Loucy (cell line): ENCODE data around the gene SAXO1.

Experiments
- H2AFZ ChIP-seq: fragments of 200-600 bp; sonication (generic); 2 replicates; pipeline ENCODE4 v1.6.0; 2016; ENCODE audit warnings: antibody characterized with exemption, mild to moderate bottlenecking, low read length, moderate library complexity
- H3F3A ChIP-seq: fragments of 200-600 bp; 2 replicates; pipeline ENCODE4 v1.6.0; 2016; ENCODE audit warnings: antibody characterized with exemption, low read depth, mild to moderate bottlenecking
- H3K27me3 ChIP-seq: fragments of 200-600 bp; sonication (generic); 2 replicates; pipeline ENCODE4 v1.6.1; 2014; ENCODE audit warnings: low read length, mild to moderate bottlenecking; ENCODE audit not compliant: insufficient read depth, poor library complexity, severe bottlenecking
- H3K36me3 ChIP-seq: fragments of 200-600 bp; sonication (generic); 2 replicates; pipeline ENCODE4 v1.6.1; 2016; ENCODE audit warnings: low read length; ENCODE audit not compliant: insufficient read depth
- H3K4me1 ChIP-seq: fragments of 200-600 bp; sonication (generic); 2 replicates; pipeline ENCODE4 v1.5.1; 2014; ENCODE audit warnings: low read length, mild to moderate bottlenecking; ENCODE audit not compliant: insufficient read depth, poor library complexity, severe bottlenecking
- H3K4me2 ChIP-seq: fragments of 200-600 bp; sonication (generic); 2 replicates; pipeline ENCODE4 v1.6.0; 2014; ENCODE audit warnings: antibody characterized with exemption, low read length, low read depth, mild to moderate bottlenecking; ENCODE audit not compliant: poor library complexity, severe bottlenecking
- H3K4me3 ChIP-seq: fragments of 200-600 bp; sonication (generic); 2 replicates; pipeline ENCODE4 v1.5.1; 2014; ENCODE audit warnings: low read length, mild to moderate bottlenecking, mixed read lengths; ENCODE audit not compliant: poor library complexity, severe bottlenecking
- H3K79me2 ChIP-seq: fragments of 200-600 bp; sonication (generic); 2 replicates; pipeline ENCODE4 v1.6.1; 2014; ENCODE audit warnings: low read length; ENCODE audit not compliant: insufficient read depth
- H3K9ac ChIP-seq: fragments of 200-600 bp; sonication (generic); 2 replicates; pipeline ENCODE4 v1.6.0; 2014; ENCODE audit warnings: mild to moderate bottlenecking, low read depth, low read length, moderate library complexity; ENCODE audit not compliant: poor library complexity, severe bottlenecking
- H3K9me2 ChIP-seq: fragments of 200-600 bp; sonication (generic); replicated peaks from 2 replicates; pipeline ENCODE4 v1.6.1; 2016; ENCODE audit warnings: low read depth, low read length, mixed read lengths
- H3K9me3 ChIP-seq: fragments of 200-600 bp; sonication (generic); 2 replicates; pipeline ENCODE4 v1.6.1; 2014; ENCODE audit warnings: mild to moderate bottlenecking, antibody characterized with exemption, low read length, low read depth; ENCODE audit not compliant: insufficient read depth
- H4K20me1 ChIP-seq: fragments of 200-600 bp; sonication (generic); 2 replicates; pipeline ENCODE4 v1.6.0; 2014; ENCODE audit warnings: antibody characterized with exemption, low read length, mild to moderate bottlenecking; ENCODE audit not compliant: insufficient read depth, poor library complexity, severe bottlenecking
- CTCF ChIP-seq: fragments of 200-600 bp; sonication (generic); conservative IDR thresholded peaks from 2 replicates; pipeline ENCODE4 v1.5.1; 2014; ENCODE audit warnings: mild to moderate bottlenecking, antibody characterized with exemption, low read length
- EZH2phosphoT487 ChIP-seq: fragments of 200-600 bp; IDR thresholded peaks from 2 replicates; pipeline ENCODE4 v1.6.1; 2018; ENCODE audit warnings: antibody characterized with exemption, mild to moderate bottlenecking, moderate library complexity, borderline replicate concordance

SAXO1 gene

DNA sequence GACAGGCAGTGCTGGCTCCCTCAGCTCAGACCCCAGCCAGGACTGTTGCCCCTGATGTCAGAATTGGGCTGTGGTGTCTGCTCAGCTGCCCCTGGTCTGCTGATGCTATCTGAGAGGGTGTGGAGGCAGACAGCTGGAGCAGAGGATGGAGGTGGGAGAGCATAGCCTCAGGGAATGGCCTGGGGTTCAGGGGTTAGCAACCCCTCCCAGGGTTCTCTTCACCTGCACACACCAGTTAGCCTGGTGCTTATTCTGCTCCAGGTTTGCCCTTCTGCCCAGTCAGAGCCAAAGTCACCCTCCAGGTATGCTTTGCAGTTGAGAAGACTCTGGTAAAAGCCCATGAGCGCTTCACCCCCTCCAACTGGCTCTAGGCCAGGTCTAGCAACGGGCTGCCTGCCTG, 109.8 kb downstream of the SAXO1 start:
- Histone ChIP-seq H3K9ac (no peak overlapping the region), H3K27me3 (no peaks in the 10 kb centered on the region), H3K9me2 (no peaks in the 10 kb centered on the region), H3K4me1 (peaks cover 4% of the 10 kb centered on the region), H2AFZ (no peak overlapping the region), H3K4me2 (no peak overlapping the region), H3K9me3 (no peaks in the 10 kb centered on the region), H3F3A (no peaks in the 10 kb centered on the region), H4K20me1 (no peaks in the 10 kb centered on the region), H3K36me3 (no peaks in the 10 kb centered on the region), H3K79me2 (no peaks in the 10 kb centered on the region), H3K4me3 (no peak overlapping the region)
- TF ChIP-seq CTCF (no peak), EZH2phosphoT487 (no peak)

- Histone ChIP-seq H4K20me1 (no peaks in the 10 kb centered on the region), H3K4me3 (no peak overlapping the region), H3K27me3 (no peaks in the 10 kb centered on the region), H3K4me1 (peaks cover 4% of the 10 kb centered on the region), H3K9me2 (no peaks in the 10 kb centered on the region), H3F3A (no peaks in the 10 kb centered on the region), H3K4me2 (peak overlapping the region; percentile 18), H3K9ac (no peak overlapping the region), H3K79me2 (no peaks in the 10 kb centered on the region), H2AFZ (peak overlapping the region; percentile 68; the same call in 1 of the 2 replicates), H3K9me3 (no peaks in the 10 kb centered on the region), H3K36me3 (no peaks in the 10 kb centered on the region)
- TF ChIP-seq CTCF (no peak), EZH2phosphoT487 (no peak)
Observed at GRCh38 chr9:18922161-18922885, 110.7 kb downstream of the SAXO1 start.

- no peak overlapping the region for H3K4me3 ChIP-seq
- no peak overlapping the region for H3K4me2 ChIP-seq
- H3K9me2 ChIP-seq = no peaks in the 10 kb centered on the region
- H3K9me3 ChIP-seq = no peaks in the 10 kb centered on the region
- TF ChIP-seq EZH2phosphoT487 = no peak
- TF ChIP-seq CTCF = no peak
- no peaks in the 10 kb centered on the region for H3K36me3 ChIP-seq
- no peak overlapping the region for H2AFZ ChIP-seq
- H3K4me1 ChIP-seq = peaks cover 4% of the 10 kb centered on the region
- H4K20me1 ChIP-seq = no peaks in the 10 kb centered on the region
- no peaks in the 10 kb centered on the region for H3K79me2 ChIP-seq
- H3K9ac ChIP-seq = no peak overlapping the region
- H3F3A ChIP-seq = no peaks in the 10 kb centered on the region
- H3K27me3 ChIP-seq = no peaks in the 10 kb centered on the region
Observed at GRCh38 chr9:18921366-18922075, 111.5 kb downstream of the SAXO1 start.
